Suprapubic skin (tissue), 4 donors: Measurements from ENCODE around the gene KCNA3.

ENCODE experiments used
- POLR2A ChIP-seq, 2 donors: fragments of 450-650 bp; IDR thresholded peaks; one replicate each; pipeline ENCODE4 v1.6.1; 2017; ENCODE audit warnings: antibody characterized with exemption in 2 of 2, mild to moderate bottlenecking in 2 of 2, moderate library complexity in 2 of 2
- POLR2AphosphoS5 ChIP-seq, 3 donors: sonication (generic); formaldehyde crosslinking; IDR thresholded peaks; one replicate each; pipeline ENCODE4 v1.6.1; 2017; ENCODE audit warnings: antibody characterized with exemption in 3 of 3

GRCh38 chr1:110635434-110635833, 39.3 kb downstream of the KCNA3 start:
- TF ChIP-seq POLR2AphosphoS5 (IDR thresholded peaks at IDR 0.05) (no peak), POLR2A (IDR thresholded peaks at IDR 0.05) (no peak)
